Neural cell (in vitro differentiated cells): ENCODE measurements around the gene CHDH. TPM values are rescaled to one million over a fixed set of nuclear protein-coding genes. Genes with fewer than 3 reads are reported as not detected.

Source experiments
- H2AFZ ChIP-seq: fragments of 200-600, 300-800 bp; sonication (generic), shearing (Covaris generic); 2 replicates; pipeline ENCODE4 v1.6.0; 2014; ENCODE audit warnings: low read depth, mild to moderate bottlenecking, antibody characterized with exemption, low read length, moderate library complexity
- H3F3A ChIP-seq: fragments of 200-600 bp; shearing (Covaris generic); 2 replicates; pipeline ENCODE4 v1.6.1; 2016; ENCODE audit warnings: mild to moderate bottlenecking, moderate library complexity, mixed read lengths, antibody characterized with exemption, low read length; ENCODE audit not compliant: insufficient read depth, poor library complexity, severe bottlenecking
- H3K27ac ChIP-seq: fragments of 200-600, 300-800 bp; sonication (generic), shearing (Covaris generic); 2 replicates; pipeline ENCODE4 v1.5.1; 2014; ENCODE audit warnings: mild to moderate bottlenecking, low read length, moderate library complexity
- H3K27me3 ChIP-seq: fragments of 300-800, 200-600 bp; sonication (generic), shearing (Covaris generic); 2 replicates; pipeline ENCODE4 v1.6.0; 2014; ENCODE audit warnings: mild to moderate bottlenecking, low read depth, low read length, moderate library complexity; ENCODE audit not compliant: insufficient read depth
- H3K36me3 ChIP-seq: fragments of 300-800, 200-600 bp; sonication (generic), shearing (Covaris generic); 2 replicates; pipeline ENCODE4 v1.5.1; 2014; ENCODE audit warnings: mild to moderate bottlenecking, antibody characterized with exemption, low read length, moderate library complexity; ENCODE audit not compliant: insufficient read depth
- H3K4me2 ChIP-seq: fragments of 300-800, 200-600 bp; sonication (generic), shearing (Covaris generic); 2 replicates; pipeline ENCODE4 v1.6.0; 2014; ENCODE audit warnings: mild to moderate bottlenecking, low read length
- H3K4me3 ChIP-seq: fragments of 300-800, 200-600 bp; sonication (generic), shearing (Covaris generic); 2 replicates; pipeline ENCODE4 v1.5.1; 2014; ENCODE audit warnings: mild to moderate bottlenecking, low read length, moderate library complexity
- H3K79me2 ChIP-seq: fragments of 200-600 bp; shearing (Covaris generic); replicated peaks from 2 replicates; pipeline ENCODE4 v1.6.0; 2014; ENCODE audit warnings: mild to moderate bottlenecking, low read length, moderate library complexity; ENCODE audit not compliant: insufficient read depth
- H3K9ac ChIP-seq: fragments of 300-800, 200-600 bp; sonication (generic), shearing (Covaris generic); 2 replicates; pipeline ENCODE4 v1.6.1; 2016; ENCODE audit warnings: mild to moderate bottlenecking, low read length, mixed read lengths
- H3K9me2 ChIP-seq: fragments of 200-600 bp; shearing (Covaris generic); 2 replicates; pipeline ENCODE4 v1.6.1; 2016; ENCODE audit warnings: mild to moderate bottlenecking, low read length, mixed read lengths; ENCODE audit not compliant: insufficient read depth
- H3K9me3 ChIP-seq: fragments of 200-600, 300-800 bp; sonication (generic), shearing (Covaris generic); 2 replicates; pipeline ENCODE4 v1.6.1; 2016; ENCODE audit warnings: mild to moderate bottlenecking, mixed run types, low read length, moderate library complexity, mixed read lengths
- H4K20me1 ChIP-seq: fragments of 200-600 bp; shearing (Covaris generic); 2 replicates; pipeline ENCODE4 v1.6.1; 2016; ENCODE audit warnings: mild to moderate bottlenecking, mixed run types; ENCODE audit not compliant: insufficient read depth
- EP300 ChIP-seq: fragments of 450-650 bp; conservative IDR thresholded peaks from 2 replicates; pipeline ENCODE4 v1.6.1; 2014; ENCODE audit warnings: antibody characterized with exemption, mild to moderate bottlenecking, moderate library complexity; ENCODE audit not compliant: poor library complexity, severe bottlenecking
- EZH2 ChIP-seq: fragments of 200-600, 300-800 bp; shearing (Covaris generic), sonication (generic); IDR thresholded peaks from 2 replicates; pipeline ENCODE4 v1.6.1; 2014; ENCODE audit warnings: antibody characterized with exemption, low read length, borderline replicate concordance, mild to moderate bottlenecking; ENCODE audit not compliant: insufficient read depth, poor library complexity, severe bottlenecking
- MXI1 ChIP-seq: fragments of 450-650 bp; conservative IDR thresholded peaks from 2 replicates; pipeline ENCODE4 v1.6.1; 2014; ENCODE audit warnings: antibody characterized with exemption, mild to moderate bottlenecking; ENCODE audit not compliant: poor library complexity, severe bottlenecking
- REST ChIP-seq: IDR thresholded peaks from 2 replicates; pipeline ENCODE4 v1.6.1; 2012; ENCODE audit warnings: borderline replicate concordance
- SMC3 ChIP-seq: fragments of 450-650 bp; conservative IDR thresholded peaks from 2 replicates; pipeline ENCODE4 v1.6.1; 2014; ENCODE audit warnings: antibody characterized with exemption, mild to moderate bottlenecking, moderate library complexity; ENCODE audit not compliant: poor library complexity
- TAF1 ChIP-seq: IDR thresholded peaks from 2 replicates; pipeline ENCODE4 v1.6.1; 2012; ENCODE audit warnings: low read depth
- polyA plus RNA-seq: library from polyadenylated mRNA; depleted of rRNA; stranded (reverse); fragments of >200 nt; gene quantifications from 2 replicates; pipeline ENCODE4 v1.2.3, GENCODE V29; 2014
- TF ChIP-seq, protein P1 (sequence below): fragments of 450-650 bp; IDR thresholded peaks from 2 replicates; pipeline ENCODE4 v1.5.1; 2014; ENCODE audit warnings: antibody characterized with exemption, mild to moderate bottlenecking, moderate library complexity; ENCODE audit not compliant: poor library complexity, severe bottlenecking

The CHDH gene
- polyA plus RNA-seq, 1 donor from 2014 or later = 0.17 TPM

- no peaks in the 10 kb centered on the region for H3K36me3 ChIP-seq
- H2AFZ ChIP-seq = no peak overlapping the region
- H3K27me3 ChIP-seq = no peaks in the 10 kb centered on the region
- H3K79me2 ChIP-seq = no peaks in the 10 kb centered on the region
- H3K9me2 ChIP-seq = no peaks in the 10 kb centered on the region
- no peaks in the 10 kb centered on the region for H3F3A ChIP-seq
- no peaks in the 10 kb centered on the region for H3K9me3 ChIP-seq
- no peak overlapping the region for H3K4me3 ChIP-seq
- no peaks in the 10 kb centered on the region for H4K20me1 ChIP-seq
- no peak overlapping the region for H3K9ac ChIP-seq
- H3K27ac ChIP-seq = no peak overlapping the region
- TF ChIP-seq TAF1 (no peak), REST (no peak), EP300 (no peak), EZH2 (no peak)
- H3K4me2 ChIP-seq = no peak overlapping the region
These were observed 42.9 kb downstream of the CHDH start for GRCh38 chr3:53803124-53803815.

DNA sequence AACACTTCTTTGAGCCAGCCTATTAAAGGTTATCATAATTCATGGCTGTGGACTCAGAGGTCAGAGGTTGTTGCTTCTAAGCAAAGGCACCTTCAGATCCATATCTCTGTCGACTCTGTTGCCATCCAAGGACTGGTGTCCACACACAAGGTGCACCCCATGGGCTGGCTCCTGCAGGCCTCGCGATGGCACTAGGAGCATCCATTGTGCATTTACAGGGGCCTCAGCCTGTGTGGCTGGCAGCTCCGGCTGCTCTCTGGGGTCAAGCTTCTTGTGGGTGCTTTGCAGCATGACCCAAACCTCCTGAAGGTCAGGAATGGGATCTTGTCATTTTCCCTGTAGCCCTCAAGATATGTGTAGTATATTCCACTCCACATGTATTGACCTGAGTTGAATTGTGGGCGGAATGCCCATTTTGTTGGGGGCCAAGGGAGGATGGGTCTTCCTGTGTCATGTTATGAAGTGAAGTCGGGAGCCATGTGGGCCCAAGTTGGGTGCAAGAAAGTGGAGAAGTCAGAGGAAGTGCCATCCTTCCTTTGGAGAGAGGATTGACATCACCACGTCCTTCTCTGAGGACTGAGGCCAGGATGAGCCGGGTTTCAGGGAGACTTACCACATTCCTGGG, 43.9 kb downstream of the CHDH start:
- Histone ChIP-seq H3F3A (no peaks in the 10 kb centered on the region), H3K27ac (no peak overlapping the region), H3K27me3 (no peaks in the 10 kb centered on the region), H3K36me3 (no peaks in the 10 kb centered on the region), H4K20me1 (no peaks in the 10 kb centered on the region), H2AFZ (no peak overlapping the region), H3K9ac (no peak overlapping the region), H3K4me2 (no peak overlapping the region), H3K9me3 (no peaks in the 10 kb centered on the region), H3K4me3 (no peak overlapping the region), H3K9me2 (no peaks in the 10 kb centered on the region), H3K79me2 (no peaks in the 10 kb centered on the region)
- TF ChIP-seq REST = no peak
- TF ChIP-seq MXI1 = no peak
- TF ChIP-seq EP300 = no peak
- TF ChIP-seq, protein P1, sequence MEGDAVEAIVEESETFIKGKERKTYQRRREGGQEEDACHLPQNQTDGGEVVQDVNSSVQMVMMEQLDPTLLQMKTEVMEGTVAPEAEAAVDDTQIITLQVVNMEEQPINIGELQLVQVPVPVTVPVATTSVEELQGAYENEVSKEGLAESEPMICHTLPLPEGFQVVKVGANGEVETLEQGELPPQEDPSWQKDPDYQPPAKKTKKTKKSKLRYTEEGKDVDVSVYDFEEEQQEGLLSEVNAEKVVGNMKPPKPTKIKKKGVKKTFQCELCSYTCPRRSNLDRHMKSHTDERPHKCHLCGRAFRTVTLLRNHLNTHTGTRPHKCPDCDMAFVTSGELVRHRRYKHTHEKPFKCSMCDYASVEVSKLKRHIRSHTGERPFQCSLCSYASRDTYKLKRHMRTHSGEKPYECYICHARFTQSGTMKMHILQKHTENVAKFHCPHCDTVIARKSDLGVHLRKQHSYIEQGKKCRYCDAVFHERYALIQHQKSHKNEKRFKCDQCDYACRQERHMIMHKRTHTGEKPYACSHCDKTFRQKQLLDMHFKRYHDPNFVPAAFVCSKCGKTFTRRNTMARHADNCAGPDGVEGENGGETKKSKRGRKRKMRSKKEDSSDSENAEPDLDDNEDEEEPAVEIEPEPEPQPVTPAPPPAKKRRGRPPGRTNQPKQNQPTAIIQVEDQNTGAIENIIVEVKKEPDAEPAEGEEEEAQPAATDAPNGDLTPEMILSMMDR = no peak
- TF ChIP-seq TAF1 = no peak
- no peak for TF ChIP-seq SMC3
